Measurements from ENCODE around the gene TTI1. TPM values are rescaled to one million over a fixed set of nuclear protein-coding genes. Genes with fewer than 3 reads are reported as not detected.

TTI1 gene
- total RNA-seq, 4 donors from 2014 or later, result 14.8 to 25.4 (median 20.3) TPM

DNA sequence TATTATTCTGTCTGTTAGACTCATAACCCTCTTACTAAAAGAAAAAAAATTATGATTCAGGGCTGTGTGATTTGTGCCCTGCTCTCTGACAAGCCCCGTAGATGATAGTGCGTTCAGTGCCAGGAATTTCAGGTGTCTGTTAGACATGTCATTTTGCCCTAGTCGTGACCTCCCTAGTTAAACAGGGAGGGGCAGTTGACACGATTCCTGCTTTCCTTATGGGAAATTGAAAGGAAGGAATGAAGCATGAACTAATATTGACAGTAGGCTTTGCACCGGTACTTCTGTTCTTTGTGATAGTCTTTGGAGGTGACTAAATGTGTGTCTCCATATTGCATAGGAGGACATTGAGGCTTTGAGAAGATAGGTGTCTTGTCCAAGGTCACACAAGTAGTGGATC lies 26.6 kb upstream of the TTI1 start:
- Histone ChIP-seq H3K4me3 (no peak overlapping the region), H3K27ac (no peak overlapping the region), H3K27me3 (no peaks in the 10 kb centered on the region), H3K4me1 (peaks cover 23% of the 10 kb centered on the region in 2 donors), H3K9me3 (no peaks in the 10 kb centered on the region), H3K36me3 (peaks cover 0 to 73% of the 10 kb centered on the region in 2 donors)
- TF ChIP-seq, protein P1, sequence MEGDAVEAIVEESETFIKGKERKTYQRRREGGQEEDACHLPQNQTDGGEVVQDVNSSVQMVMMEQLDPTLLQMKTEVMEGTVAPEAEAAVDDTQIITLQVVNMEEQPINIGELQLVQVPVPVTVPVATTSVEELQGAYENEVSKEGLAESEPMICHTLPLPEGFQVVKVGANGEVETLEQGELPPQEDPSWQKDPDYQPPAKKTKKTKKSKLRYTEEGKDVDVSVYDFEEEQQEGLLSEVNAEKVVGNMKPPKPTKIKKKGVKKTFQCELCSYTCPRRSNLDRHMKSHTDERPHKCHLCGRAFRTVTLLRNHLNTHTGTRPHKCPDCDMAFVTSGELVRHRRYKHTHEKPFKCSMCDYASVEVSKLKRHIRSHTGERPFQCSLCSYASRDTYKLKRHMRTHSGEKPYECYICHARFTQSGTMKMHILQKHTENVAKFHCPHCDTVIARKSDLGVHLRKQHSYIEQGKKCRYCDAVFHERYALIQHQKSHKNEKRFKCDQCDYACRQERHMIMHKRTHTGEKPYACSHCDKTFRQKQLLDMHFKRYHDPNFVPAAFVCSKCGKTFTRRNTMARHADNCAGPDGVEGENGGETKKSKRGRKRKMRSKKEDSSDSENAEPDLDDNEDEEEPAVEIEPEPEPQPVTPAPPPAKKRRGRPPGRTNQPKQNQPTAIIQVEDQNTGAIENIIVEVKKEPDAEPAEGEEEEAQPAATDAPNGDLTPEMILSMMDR (IDR thresholded peaks at IDR 0.05 in 4 of 5, conservative IDR thresholded peaks at IDR 0.05 in 1 of 5), result no peak
- no peak for TF ChIP-seq POLR2A (IDR thresholded peaks at IDR 0.05)
- intact Hi-C loops (cut with DNase I; ENCODE audit: low total_unique reads) (loop anchor here (5.0 to 10.0 kb wide), 3 partner anchors 245 to 493 kb away; partner anchors contain the start of gene BPI), in situ Hi-C loops (cut with MboI; ENCODE audit: low sequenced_read_pairs in 4 of 4) (loop anchor here (5.0 to 25.0 kb wide), 5 partner anchors 102 to 277 kb away; partner anchors contain the start of genes TGM2 (in 2 of the 4) and LBP (in 1 of the 4))
- DNase-seq (no peak), ATAC-seq (no peak)

DNA sequence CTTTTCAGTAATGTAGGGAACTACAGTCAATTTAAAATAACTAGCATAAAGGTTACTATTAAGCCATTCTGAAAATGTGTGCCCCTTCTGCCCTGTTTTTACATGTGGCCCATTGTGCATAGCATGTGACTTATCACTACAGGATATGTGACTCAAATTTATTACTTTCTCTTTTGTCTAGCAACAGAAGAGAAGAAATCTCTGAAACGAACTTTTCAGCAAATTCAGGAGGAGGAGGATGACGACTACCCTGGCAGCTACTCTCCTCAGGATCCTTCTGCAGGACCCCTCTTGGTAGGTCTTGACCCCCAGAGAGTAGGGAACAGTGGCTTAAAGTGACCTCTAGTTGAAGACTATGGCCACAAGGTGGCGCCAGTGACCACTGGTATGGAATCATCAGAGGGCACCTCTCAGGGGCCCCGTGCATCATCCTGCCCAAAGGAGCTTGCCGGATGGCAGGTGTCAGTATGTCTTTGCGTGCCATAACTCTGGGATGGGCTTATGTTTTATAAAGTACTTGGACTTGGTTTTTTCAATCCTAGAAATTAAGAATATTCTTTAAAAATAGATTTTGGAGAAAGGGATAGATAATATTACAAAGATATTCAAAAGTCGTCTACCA lies 24.2 kb upstream of the TTI1 start:
- Histone ChIP-seq H3K4me1 (peaks cover 26 to 28% of the 10 kb centered on the region in 2 donors), H3K4me3 (no peak overlapping the region), H3K27ac (peak overlapping the region in 3 of 4 donors; percentile 8 to 42 (median 14)), H3K9me3 (no peaks in the 10 kb centered on the region), H3K27me3 (no peaks in the 10 kb centered on the region), H3K36me3 (peaks cover 0 to 51% of the 10 kb centered on the region in 2 donors)
- DNase-seq (peak; percentile 59 to 73), ATAC-seq (peak; percentile 67 to 90)
- in situ Hi-C loops (cut with MboI; ENCODE audit: low sequenced_read_pairs in 4 of 4) (loop anchor here (5.0 to 25.0 kb wide), 5 partner anchors 105 to 280 kb away; partner anchors contain the start of genes TGM2 (in 2 of the 4) and LBP (in 1 of the 4)), intact Hi-C loops (cut with DNase I; ENCODE audit: low total_unique reads) (loop anchor here (1.0 to 10.0 kb wide), 5 partner anchors 108 to 490 kb away; partner anchors contain the start of genes BPI and TGM2)
- TF ChIP-seq POLR2A (IDR thresholded peaks at IDR 0.05), result no peak
- TF ChIP-seq, protein P1 (IDR thresholded peaks at IDR 0.05 in 4 of 5, conservative IDR thresholded peaks at IDR 0.05 in 1 of 5), result peak; percentile 85 to 94 (median 88)

DNA sequence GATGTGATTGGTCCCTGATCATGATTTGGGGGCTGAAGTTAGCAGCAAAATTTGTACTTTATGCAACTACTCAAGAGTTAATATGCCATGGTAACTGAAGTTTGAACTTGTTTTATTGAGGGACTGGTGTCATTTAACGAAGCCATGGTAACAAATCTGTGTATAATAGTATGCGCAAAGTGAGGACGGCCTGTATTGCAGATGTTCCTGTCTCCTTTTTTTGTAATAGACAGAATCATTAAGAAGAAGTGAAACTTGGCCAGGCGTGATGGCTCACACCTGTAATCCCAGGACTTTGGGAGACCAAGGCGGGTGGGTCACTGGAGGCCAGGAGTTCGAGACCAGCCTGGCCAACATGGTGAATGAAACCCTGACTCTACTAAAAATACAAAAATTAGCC lies 22.6 kb upstream of the TTI1 start:
- no peak overlapping the region for H3K27ac ChIP-seq
- H3K4me1 ChIP-seq, result peaks cover 22 to 33% of the 10 kb centered on the region in 2 donors
- intact Hi-C loops (cut with DNase I; ENCODE audit: low total_unique reads) (loop anchor here (5.0 to 10.0 kb wide), 3 partner anchors 249 to 489 kb away; partner anchors contain the start of gene BPI), in situ Hi-C loops (cut with MboI; ENCODE audit: low sequenced_read_pairs in 4 of 4) (loop anchor here (5.0 to 25.0 kb wide), 5 partner anchors 106 to 281 kb away; partner anchors contain the start of genes TGM2 (in 2 of the 4) and LBP (in 1 of the 4))
- TF ChIP-seq, protein P1 (IDR thresholded peaks at IDR 0.05 in 4 of 5, conservative IDR thresholded peaks at IDR 0.05 in 1 of 5), result no peak
- TF ChIP-seq POLR2A (IDR thresholded peaks at IDR 0.05), result no peak
- H3K4me3 ChIP-seq, result no peak overlapping the region
- no peaks in the 10 kb centered on the region for H3K27me3 ChIP-seq
- H3K36me3 ChIP-seq, result peaks cover 0 to 38% of the 10 kb centered on the region in 2 donors
- ATAC-seq (no peak), DNase-seq (no peak)
- H3K9me3 ChIP-seq, result no peaks in the 10 kb centered on the region

DNA sequence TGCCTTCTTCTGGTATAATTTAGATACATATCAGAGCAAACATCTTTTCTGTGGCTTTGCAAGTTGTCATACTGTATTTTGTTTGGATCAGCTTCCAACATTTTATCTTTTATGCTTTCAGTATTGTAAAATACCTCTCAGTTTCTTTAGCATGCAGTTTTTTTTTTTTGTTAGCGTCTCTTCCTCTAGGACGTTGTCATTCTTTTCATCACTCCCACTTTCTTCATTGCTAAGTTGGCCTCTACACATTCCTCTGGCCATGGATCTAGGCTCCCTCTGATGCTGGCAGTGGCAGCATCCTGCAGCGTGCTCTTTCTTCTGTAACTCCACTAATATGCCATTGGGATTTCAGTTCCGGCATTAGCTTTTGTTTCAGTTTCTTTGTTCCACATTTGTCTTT lies 22.0 kb upstream of the TTI1 start:
- ATAC-seq, result no peak

More for the DNA sequence above, 22.0 kb upstream of the TTI1 start:
- no peak for DNase-seq
- H3K27ac ChIP-seq, result no peak overlapping the region
- peaks cover 0 to 32% of the 10 kb centered on the region in 2 donors for H3K36me3 ChIP-seq
- no peaks in the 10 kb centered on the region for H3K9me3 ChIP-seq
- peaks cover 22 to 33% of the 10 kb centered on the region in 2 donors for H3K4me1 ChIP-seq
- intact Hi-C loops (cut with DNase I; ENCODE audit: low total_unique reads), result loop anchor here (5.0 to 10.0 kb wide), 3 partner anchors 250 to 488 kb away; partner anchors contain the start of gene BPI
- H3K27me3 ChIP-seq, result no peaks in the 10 kb centered on the region
- TF ChIP-seq, protein P1 (IDR thresholded peaks at IDR 0.05 in 4 of 5, conservative IDR thresholded peaks at IDR 0.05 in 1 of 5), result no peak
- no peak for TF ChIP-seq POLR2A (IDR thresholded peaks at IDR 0.05)
- no peak overlapping the region for H3K4me3 ChIP-seq
- in situ Hi-C loops (cut with MboI; ENCODE audit: low sequenced_read_pairs in 4 of 4), result loop anchor here (5.0 to 25.0 kb wide), 5 partner anchors 107 to 282 kb away; partner anchors contain the start of genes TGM2 (in 2 of the 4) and LBP (in 1 of the 4)
